ENCODE results near the gene CCDC50.

The CCDC50 gene

GRCh38 chr3:191328962-191329653 is at the start of gene CCDC50:
CCDC50 (plus strand) TSS chr3:191329394; CDS start chr3:191329675, 281 bp downstream.
- peak; percentile 50 to 59 for DNase-seq

GRCh38 chr3:191280111-191280510 is 49.1 kb upstream of the CCDC50 start:
- no peak for DNase-seq

- DNase-seq = no peak
Measured at GRCh38 chr3:191280882-191281281, 48.3 kb upstream of the CCDC50 start.

GRCh38 chr3:191282251-191283185 is 46.7 kb upstream of the CCDC50 start:
- no peak for DNase-seq

- no peak for DNase-seq
Measured at GRCh38 chr3:191283400-191283799, 45.8 kb upstream of the CCDC50 start.

- no peak for DNase-seq
Measured at GRCh38 chr3:191290311-191291025, 38.7 kb upstream of the CCDC50 start.

GRCh38 chr3:191292243-191293015 is 36.8 kb upstream of the CCDC50 start:
- DNase-seq = no peak

- DNase-seq = no peak
Measured at GRCh38 chr3:191294291-191294690, 34.9 kb upstream of the CCDC50 start.

- DNase-seq = no peak
Measured at GRCh38 chr3:191296041-191296541, 33.1 kb upstream of the CCDC50 start.

GRCh38 chr3:191298846-191299245 is 30.3 kb upstream of the CCDC50 start:
- no peak for DNase-seq

GRCh38 chr3:191300422-191300821 is 28.8 kb upstream of the CCDC50 start:
- DNase-seq = no peak

- no peak for DNase-seq
Measured at GRCh38 chr3:191301017-191301416, 28.2 kb upstream of the CCDC50 start.

GRCh38 chr3:191301782-191302411 is 27.3 kb upstream of the CCDC50 start:
- no peak for DNase-seq

- DNase-seq = no peak
Measured at GRCh38 chr3:191302451-191302850, 26.7 kb upstream of the CCDC50 start.

- DNase-seq = no peak
Measured at GRCh38 chr3:191303596-191303995, 25.6 kb upstream of the CCDC50 start.

GRCh38 chr3:191306428-191306827 is 22.8 kb upstream of the CCDC50 start:
- DNase-seq = no peak

- DNase-seq = no peak
Measured at GRCh38 chr3:191307341-191307740, 21.9 kb upstream of the CCDC50 start.

GRCh38 chr3:191313296-191313695 is 15.9 kb upstream of the CCDC50 start:
- no peak for DNase-seq

GRCh38 chr3:191314109-191314728 is 15.0 kb upstream of the CCDC50 start:
- no peak for DNase-seq

GRCh38 chr3:191316876-191317603 is 12.2 kb upstream of the CCDC50 start:
- no peak for DNase-seq

GRCh38 chr3:191320316-191320715 is 8.9 kb upstream of the CCDC50 start:
- no peak for DNase-seq

All from NCI-H446 (cell line).